ENCODE data around the gene SDHAF4.
"Not testable (repeated sequence)": the region's sequence is repeated elsewhere in the genome, so short reads cannot be mapped to it uniquely, and the experiment has no call there.

SDHAF4 gene

GRCh38 chr6:70566751-70567382, at the start of gene SDHAF4:
Gene SDHAF4, plus strand, starts transcription at chr6:70566930. Its CDS starts 11 bp downstream, at chr6:70566941.
- Mint-ChIP-seq H3K4me1 (peaks cover 8% of the 10 kb centered on the region), H3K27ac (peak within 1 kb of the TSS; percentile 93 to 96), H3K4me3 (peak within 1 kb of the TSS; percentile 81 to 86), H3K27me3 (no peaks in the 10 kb centered on the region), H3K9me3 (no peaks in the 10 kb centered on the region)
- DNase-seq (peak; percentile 91 to 93), ATAC-seq (peak; percentile 99)

- Mint-ChIP-seq H3K27me3 (no peaks in the 10 kb centered on the region), H3K4me1 (peaks cover 7% of the 10 kb centered on the region), H3K27ac (no peak overlapping the region), H3K4me3 (no peak overlapping the region), H3K9me3 (no peaks in the 10 kb centered on the region)
- DNase-seq, result no peak
- no peak for ATAC-seq
Observed at GRCh38 chr6:70518723-70519122, 48.0 kb upstream of the SDHAF4 start.

- H3K4me1 Mint-ChIP-seq, result peaks cover 7% of the 10 kb centered on the region
- H3K4me3 Mint-ChIP-seq, result no peak overlapping the region
- no peaks in the 10 kb centered on the region for H3K27me3 Mint-ChIP-seq
- no peaks in the 10 kb centered on the region for H3K9me3 Mint-ChIP-seq
- no peak for DNase-seq
- no peak overlapping the region for H3K27ac Mint-ChIP-seq
- ATAC-seq, result no peak
Observed at GRCh38 chr6:70520575-70520974, 46.2 kb upstream of the SDHAF4 start.

- Mint-ChIP-seq H3K4me1 (no peaks in the 10 kb centered on the region), H3K9me3 (no peaks in the 10 kb centered on the region), H3K4me3 (no peak overlapping the region), H3K27me3 (no peaks in the 10 kb centered on the region), H3K27ac (no peak overlapping the region)
- DNase-seq, result no peak
- ATAC-seq, result no peak
Observed at GRCh38 chr6:70524721-70525286, 41.9 kb upstream of the SDHAF4 start.

- Mint-ChIP-seq H3K27me3 (no peaks in the 10 kb centered on the region), H3K4me1 (no peaks in the 10 kb centered on the region), H3K4me3 (no peak overlapping the region), H3K27ac (no peak overlapping the region), H3K9me3 (no peaks in the 10 kb centered on the region)
- DNase-seq, result no peak
- no peak for ATAC-seq
Observed at GRCh38 chr6:70527071-70527737, 39.5 kb upstream of the SDHAF4 start.

GRCh38 chr6:70530023-70530422, 36.7 kb upstream of the SDHAF4 start:
- no peak for ATAC-seq
- no peaks in the 10 kb centered on the region for H3K4me1 Mint-ChIP-seq
- no peaks in the 10 kb centered on the region for H3K9me3 Mint-ChIP-seq
- DNase-seq, result no peak
- no peak overlapping the region for H3K4me3 Mint-ChIP-seq
- no peaks in the 10 kb centered on the region for H3K27me3 Mint-ChIP-seq
- no peak overlapping the region for H3K27ac Mint-ChIP-seq

- no peak overlapping the region for H3K4me3 Mint-ChIP-seq
- no peak overlapping the region for H3K27ac Mint-ChIP-seq
- no peaks in the 10 kb centered on the region for H3K4me1 Mint-ChIP-seq
- H3K27me3 Mint-ChIP-seq, result no peaks in the 10 kb centered on the region
- no peaks in the 10 kb centered on the region for H3K9me3 Mint-ChIP-seq
- no peak for ATAC-seq
- DNase-seq, result no peak
Observed at GRCh38 chr6:70531133-70531532, 35.6 kb upstream of the SDHAF4 start.

- DNase-seq, result no peak
- H3K9me3 Mint-ChIP-seq, result no peaks in the 10 kb centered on the region
- no peak overlapping the region for H3K4me3 Mint-ChIP-seq
- peaks cover 6% of the 10 kb centered on the region for H3K4me1 Mint-ChIP-seq
- ATAC-seq, result no peak
- no peak overlapping the region for H3K27ac Mint-ChIP-seq
- no peaks in the 10 kb centered on the region for H3K27me3 Mint-ChIP-seq
Observed at GRCh38 chr6:70537266-70537665, 29.5 kb upstream of the SDHAF4 start.

GRCh38 chr6:70538376-70538775, 28.4 kb upstream of the SDHAF4 start:
- no peak overlapping the region for H3K27ac Mint-ChIP-seq
- DNase-seq (no peak), ATAC-seq (no peak)
- peaks cover 6% of the 10 kb centered on the region for H3K4me1 Mint-ChIP-seq
- H3K27me3 Mint-ChIP-seq, result no peaks in the 10 kb centered on the region
- no peaks in the 10 kb centered on the region for H3K9me3 Mint-ChIP-seq
- no peak overlapping the region for H3K4me3 Mint-ChIP-seq

GRCh38 chr6:70547313-70547712, 19.4 kb upstream of the SDHAF4 start:
- Mint-ChIP-seq H3K27me3 (no peaks in the 10 kb centered on the region), H3K9me3 (no peaks in the 10 kb centered on the region), H3K4me3 (no peak overlapping the region), H3K27ac (no peak overlapping the region), H3K4me1 (no peaks in the 10 kb centered on the region)
- DNase-seq (no peak), ATAC-seq (no peak)

- no peak for ATAC-seq
- no peak for DNase-seq
- no peaks in the 10 kb centered on the region for H3K27me3 Mint-ChIP-seq
- H3K27ac Mint-ChIP-seq, result no peak overlapping the region
- H3K4me1 Mint-ChIP-seq, result no peaks in the 10 kb centered on the region
- H3K4me3 Mint-ChIP-seq, result no peak overlapping the region
- H3K9me3 Mint-ChIP-seq, result no peaks in the 10 kb centered on the region
Observed at GRCh38 chr6:70547905-70548304, 18.8 kb upstream of the SDHAF4 start.

- H3K9me3 Mint-ChIP-seq, result no peaks in the 10 kb centered on the region
- DNase-seq, result no peak
- no peaks in the 10 kb centered on the region for H3K27me3 Mint-ChIP-seq
- H3K4me1 Mint-ChIP-seq, result no peaks in the 10 kb centered on the region
- no peak overlapping the region for H3K4me3 Mint-ChIP-seq
- no peak for ATAC-seq
- H3K27ac Mint-ChIP-seq, result no peak overlapping the region
Observed at GRCh38 chr6:70549327-70549726, 17.4 kb upstream of the SDHAF4 start.

- Mint-ChIP-seq H3K4me3 (no peak overlapping the region), H3K27me3 (no peaks in the 10 kb centered on the region), H3K9me3 (no peaks in the 10 kb centered on the region), H3K4me1 (peaks cover under 1% of the 10 kb centered on the region), H3K27ac (no peak overlapping the region)
- ATAC-seq, result no peak
- no peak for DNase-seq
Observed at GRCh38 chr6:70551566-70551965, 15.2 kb upstream of the SDHAF4 start.

- H3K9me3 Mint-ChIP-seq, H3K4me1 Mint-ChIP-seq, ATAC-seq, DNase-seq, H3K4me3 Mint-ChIP-seq, H3K27me3 Mint-ChIP-seq: not testable (repeated sequence)
- peak overlapping the region in 1 of 2 donors; percentile 31 for H3K27ac Mint-ChIP-seq
Observed at GRCh38 chr6:70552286-70552940, 14.3 kb upstream of the SDHAF4 start.

- H3K4me3 Mint-ChIP-seq, result no peak overlapping the region
- H3K27ac Mint-ChIP-seq, result no peak overlapping the region
- ATAC-seq, result no peak
Observed at GRCh38 chr6:70552974-70553373, 13.8 kb upstream of the SDHAF4 start.

GRCh38 chr6:70557998-70558397, 8.7 kb upstream of the SDHAF4 start:
- Mint-ChIP-seq H3K27me3 (no peaks in the 10 kb centered on the region), H3K4me3 (peak overlapping the region; percentile 14 to 19), H3K9me3 (no peaks in the 10 kb centered on the region), H3K27ac (peak overlapping the region in 1 of 2 donors; percentile 8), H3K4me1 (peaks cover 23% of the 10 kb centered on the region)
- ATAC-seq (peak; percentile 82), DNase-seq (no peak)

More at GRCh38 chr6:70552974-70553373, 13.8 kb upstream of the SDHAF4 start:
- Mint-ChIP-seq H3K27me3 (no peaks in the 10 kb centered on the region), H3K4me1 (peaks cover 15% of the 10 kb centered on the region), H3K9me3 (no peaks in the 10 kb centered on the region)
- DNase-seq, result no peak

Data from stimulated activated naive CD8-positive, alpha-beta T cell treated with anti-CD3 and anti-CD28 coated beads, Interleukin-15, amount 100 ng/mL, for 72 hours (primary cell).